ENCODE results near the gene EHD3.

Gene EHD3

GRCh38 chr2:31233741-31234682, at the start of gene EHD3:
Gene EHD3, plus strand, starts transcription at chr2:31234152. Its CDS starts 470 bp downstream, at chr2:31234622.
- peak; percentile 58 for DNase-seq

- no peak for DNase-seq
These were observed 46.8 kb upstream of the EHD3 start for GRCh38 chr2:31187166-31187565.

- no peak for DNase-seq
These were observed 45.8 kb upstream of the EHD3 start for GRCh38 chr2:31188131-31188530.

- no peak for DNase-seq
These were observed 44.8 kb upstream of the EHD3 start for GRCh38 chr2:31189141-31189540.

GRCh38 chr2:31190188-31190587, 43.8 kb upstream of the EHD3 start:
- no peak for DNase-seq

- no peak for DNase-seq
These were observed 42.0 kb upstream of the EHD3 start for GRCh38 chr2:31191931-31192330.

GRCh38 chr2:31192396-31192795, 41.6 kb upstream of the EHD3 start:
- no peak for DNase-seq

GRCh38 chr2:31192851-31193392, 41.0 kb upstream of the EHD3 start:
- no peak for DNase-seq

- no peak for DNase-seq
These were observed 40.1 kb upstream of the EHD3 start for GRCh38 chr2:31193806-31194205.

- no peak for DNase-seq
These were observed 37.3 kb upstream of the EHD3 start for GRCh38 chr2:31196622-31197021.

- no peak for DNase-seq
These were observed 36.8 kb upstream of the EHD3 start for GRCh38 chr2:31197166-31197565.

GRCh38 chr2:31197669-31198068, 36.3 kb upstream of the EHD3 start:
- no peak for DNase-seq

GRCh38 chr2:31199206-31199605, 34.7 kb upstream of the EHD3 start:
- no peak for DNase-seq

GRCh38 chr2:31200972-31201371, 33.0 kb upstream of the EHD3 start:
- no peak for DNase-seq

GRCh38 chr2:31202041-31202440, 31.9 kb upstream of the EHD3 start:
- DNase-seq, result no peak

- no peak for DNase-seq
These were observed 31.1 kb upstream of the EHD3 start for GRCh38 chr2:31202833-31203232.

GRCh38 chr2:31203916-31204315, 30.0 kb upstream of the EHD3 start:
- DNase-seq, result no peak

- no peak for DNase-seq
These were observed 29.2 kb upstream of the EHD3 start for GRCh38 chr2:31204783-31205182.

- no peak for DNase-seq
These were observed 28.8 kb upstream of the EHD3 start for GRCh38 chr2:31205186-31205585.

GRCh38 chr2:31205613-31206012, 28.3 kb upstream of the EHD3 start:
- DNase-seq, result no peak

- DNase-seq, result no peak
These were observed 26.2 kb upstream of the EHD3 start for GRCh38 chr2:31207790-31208189.

- DNase-seq, result no peak
These were observed 25.7 kb upstream of the EHD3 start for GRCh38 chr2:31208240-31208639.

GRCh38 chr2:31212659-31213600, 21.0 kb upstream of the EHD3 start:
- no peak for DNase-seq

Data from activated CD4-positive, alpha-beta T cell treated with anti-CD3 and anti-CD28 coated beads for 1 hour (primary cell).